C4-2B (cell line): ENCODE data around the gene CIDEA.

ENCODE experiments used
- ZFX ChIP-seq: fragments of 450-650 bp; IDR thresholded peaks from 2 replicates; pipeline ENCODE4 v1.6.1; 2017
- TF ChIP-seq, protein P1 (sequence below): fragments of 450-650 bp; conservative IDR thresholded peaks from 2 replicates; pipeline ENCODE4 v1.5.1; 2017; ENCODE audit warnings: mild to moderate bottlenecking

DNA sequence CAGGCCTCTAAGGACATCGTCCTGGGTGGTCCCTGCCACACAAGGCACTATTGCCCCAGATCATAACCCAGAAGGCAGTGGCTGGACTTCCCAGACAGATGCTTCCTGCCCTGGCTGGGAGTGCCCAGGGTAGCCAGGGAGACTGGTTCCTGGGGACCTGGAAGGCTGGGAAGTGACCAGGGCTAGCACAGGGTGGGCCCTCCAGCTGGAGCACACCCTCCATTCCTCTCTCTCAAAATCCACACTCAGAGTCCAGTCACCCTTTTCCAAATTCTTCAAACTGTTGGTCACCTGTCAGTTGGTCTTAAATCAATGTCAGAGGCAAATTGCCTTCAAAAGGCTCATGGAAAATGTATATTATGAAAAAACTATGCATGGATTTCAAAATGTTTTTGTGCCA, 42.3 kb downstream of the CIDEA start:
- TF ChIP-seq, protein P1, sequence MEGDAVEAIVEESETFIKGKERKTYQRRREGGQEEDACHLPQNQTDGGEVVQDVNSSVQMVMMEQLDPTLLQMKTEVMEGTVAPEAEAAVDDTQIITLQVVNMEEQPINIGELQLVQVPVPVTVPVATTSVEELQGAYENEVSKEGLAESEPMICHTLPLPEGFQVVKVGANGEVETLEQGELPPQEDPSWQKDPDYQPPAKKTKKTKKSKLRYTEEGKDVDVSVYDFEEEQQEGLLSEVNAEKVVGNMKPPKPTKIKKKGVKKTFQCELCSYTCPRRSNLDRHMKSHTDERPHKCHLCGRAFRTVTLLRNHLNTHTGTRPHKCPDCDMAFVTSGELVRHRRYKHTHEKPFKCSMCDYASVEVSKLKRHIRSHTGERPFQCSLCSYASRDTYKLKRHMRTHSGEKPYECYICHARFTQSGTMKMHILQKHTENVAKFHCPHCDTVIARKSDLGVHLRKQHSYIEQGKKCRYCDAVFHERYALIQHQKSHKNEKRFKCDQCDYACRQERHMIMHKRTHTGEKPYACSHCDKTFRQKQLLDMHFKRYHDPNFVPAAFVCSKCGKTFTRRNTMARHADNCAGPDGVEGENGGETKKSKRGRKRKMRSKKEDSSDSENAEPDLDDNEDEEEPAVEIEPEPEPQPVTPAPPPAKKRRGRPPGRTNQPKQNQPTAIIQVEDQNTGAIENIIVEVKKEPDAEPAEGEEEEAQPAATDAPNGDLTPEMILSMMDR = no peak
- no peak for TF ChIP-seq ZFX
